ENCODE results near the gene ISCA2. TPM values are rescaled to one million over a fixed set of nuclear protein-coding genes. Genes with fewer than 3 reads are reported as not detected.
"Not testable (repeated sequence)": the region's sequence is repeated elsewhere in the genome, so short reads cannot be mapped to it uniquely, and the experiment has no call there.

ISCA2 gene
- total RNA-seq, result 22.4 and 26.3 TPM in 2 replicates
- long read RNA-seq, transcript ISCA2-204 (4 exons, 2,626 nt), result major isoform, 43 of 57 reads
- long read RNA-seq, transcript ISCA2-203 (3 exons, 925 nt), result minor isoform, 7 of 57 reads
- long read RNA-seq, partial matches to known transcripts, result 3 of 57 reads
- long read RNA-seq, other reads (novel, unspliced or antisense), result 4 of 57 reads

GRCh38 chr14:74493343-74494261 lies at the start of gene ISCA2:
ISCA2 (plus strand) TSS chr14:74493765; CDS start chr14:74493775, 10 bp downstream.
- H3K4me3 Mint-ChIP-seq (ENCODE audit: unreplicated experiment), result peak within 1 kb of the TSS; percentile 90
- no peaks in the 10 kb centered on the region for H3K9me3 Mint-ChIP-seq (ENCODE audit: unreplicated experiment)
- peaks cover 26% of the 10 kb centered on the region for H3K4me1 Mint-ChIP-seq (ENCODE audit: unreplicated experiment)
- peaks cover 4% of the 10 kb centered on the region for H3K36me3 Mint-ChIP-seq (ENCODE audit: unreplicated experiment)
- TF ChIP-seq CTCF (IDR thresholded peaks at IDR 0.05), result no peak
- H3K27me3 Mint-ChIP-seq (ENCODE audit: unreplicated experiment), result no peaks in the 10 kb centered on the region
- peak within 1 kb of the TSS; percentile 86 for H3K27ac Mint-ChIP-seq (ENCODE audit: unreplicated experiment)
- DNase-seq (ENCODE audit: extremely low spot score, unreplicated experiment), result peak; percentile 99

DNA sequence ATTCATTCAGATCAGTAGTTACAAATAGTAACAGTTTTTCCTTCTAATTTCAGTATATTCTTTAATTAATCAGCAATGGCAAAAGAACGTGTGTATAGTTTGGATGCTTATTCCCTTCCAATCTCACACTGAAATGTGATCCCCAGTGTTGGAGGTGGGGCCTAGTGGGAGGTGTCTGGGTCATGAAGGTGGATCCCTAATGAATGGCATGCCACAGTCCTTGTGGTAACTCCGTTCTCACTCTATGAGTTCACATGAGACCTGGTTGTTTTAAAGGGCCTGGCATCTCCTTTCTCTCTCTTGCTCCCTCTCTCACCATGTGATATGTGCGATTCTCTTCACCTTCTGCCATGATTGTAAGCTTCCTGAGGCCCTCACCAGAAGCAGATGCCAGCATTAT lies 48.7 kb upstream of the ISCA2 start:
- H3K4me3 Mint-ChIP-seq (ENCODE audit: unreplicated experiment), result no peak overlapping the region
- peaks cover 3% of the 10 kb centered on the region for H3K36me3 Mint-ChIP-seq (ENCODE audit: unreplicated experiment)
- no peaks in the 10 kb centered on the region for H3K4me1 Mint-ChIP-seq (ENCODE audit: unreplicated experiment)
- no peak for DNase-seq (ENCODE audit: extremely low spot score, unreplicated experiment)
- H3K27me3 Mint-ChIP-seq (ENCODE audit: unreplicated experiment), result peaks cover 54% of the 10 kb centered on the region
- no peak overlapping the region for H3K27ac Mint-ChIP-seq (ENCODE audit: unreplicated experiment)
- H3K9me3 Mint-ChIP-seq (ENCODE audit: unreplicated experiment), result no peaks in the 10 kb centered on the region
- TF ChIP-seq CTCF (IDR thresholded peaks at IDR 0.05), result no peak

DNA sequence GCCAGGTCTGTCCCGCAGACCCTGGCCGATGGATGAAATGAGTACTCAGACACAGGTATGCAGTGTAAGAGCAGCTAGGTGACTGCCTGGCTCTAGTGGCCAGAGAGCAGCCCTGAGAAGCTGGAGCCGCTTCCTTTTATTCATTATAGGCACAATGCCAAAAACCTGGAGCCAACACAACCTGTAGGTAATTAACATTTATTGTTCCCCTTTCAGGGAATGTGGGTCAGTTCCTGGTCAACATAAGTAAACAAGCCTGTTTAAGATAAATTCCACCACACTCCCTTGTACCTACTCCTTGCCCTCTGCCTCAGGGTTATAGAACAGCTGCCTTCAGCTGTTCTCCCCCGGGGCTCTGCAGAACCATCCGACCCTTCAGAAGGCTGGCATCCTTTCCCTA lies 39.2 kb upstream of the ISCA2 start:
- H3K9me3 Mint-ChIP-seq (ENCODE audit: unreplicated experiment); H3K36me3 Mint-ChIP-seq (ENCODE audit: unreplicated experiment); DNase-seq (ENCODE audit: extremely low spot score, unreplicated experiment); H3K27ac Mint-ChIP-seq (ENCODE audit: unreplicated experiment); H3K4me1 Mint-ChIP-seq (ENCODE audit: unreplicated experiment); H3K4me3 Mint-ChIP-seq (ENCODE audit: unreplicated experiment): not testable (repeated sequence)
- H3K27me3 Mint-ChIP-seq (ENCODE audit: unreplicated experiment), result peaks cover 67% of the 10 kb centered on the region

- Mint-ChIP-seq H3K4me1 (ENCODE audit: unreplicated experiment) (peaks cover 4% of the 10 kb centered on the region), H3K36me3 (ENCODE audit: unreplicated experiment) (no peaks in the 10 kb centered on the region), H3K4me3 (ENCODE audit: unreplicated experiment) (no peak overlapping the region), H3K9me3 (ENCODE audit: unreplicated experiment) (no peaks in the 10 kb centered on the region), H3K27ac (ENCODE audit: unreplicated experiment) (no peak overlapping the region), H3K27me3 (ENCODE audit: unreplicated experiment) (peaks cover 43% of the 10 kb centered on the region)
- TF ChIP-seq CTCF (IDR thresholded peaks at IDR 0.05), result no peak
- peak; percentile 75 for DNase-seq (ENCODE audit: extremely low spot score, unreplicated experiment)
These were observed 36.6 kb upstream of the ISCA2 start for GRCh38 chr14:74456684-74457564.

DNA sequence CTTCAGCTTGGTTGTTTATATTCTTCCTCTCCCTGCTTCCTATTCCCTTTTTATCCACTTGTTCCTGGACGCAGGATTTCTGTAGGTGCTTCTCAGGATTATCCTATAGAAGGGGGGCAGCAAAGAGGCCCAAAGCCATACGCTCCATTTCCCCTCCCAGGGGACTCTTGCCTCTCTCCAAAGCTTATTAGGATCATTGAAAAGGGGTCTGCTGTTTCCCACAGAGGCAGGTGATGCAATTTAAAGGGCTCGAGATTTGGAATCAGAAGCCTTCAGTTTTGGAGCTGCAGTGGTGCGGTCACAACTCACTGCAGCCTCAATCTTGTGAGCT lies 36.0 kb upstream of the ISCA2 start:
- Mint-ChIP-seq H3K4me3 (ENCODE audit: unreplicated experiment) (no peak overlapping the region), H3K27ac (ENCODE audit: unreplicated experiment) (no peak overlapping the region), H3K9me3 (ENCODE audit: unreplicated experiment) (no peaks in the 10 kb centered on the region), H3K4me1 (ENCODE audit: unreplicated experiment) (peaks cover 4% of the 10 kb centered on the region), H3K36me3 (ENCODE audit: unreplicated experiment) (no peaks in the 10 kb centered on the region), H3K27me3 (ENCODE audit: unreplicated experiment) (peaks cover 38% of the 10 kb centered on the region)
- DNase-seq (ENCODE audit: extremely low spot score, unreplicated experiment), result no peak
- TF ChIP-seq CTCF (IDR thresholded peaks at IDR 0.05), result no peak

All from osteocyte (in vitro differentiated cells).